ENCODE data around the gene TINAG.

TINAG gene

DNA sequence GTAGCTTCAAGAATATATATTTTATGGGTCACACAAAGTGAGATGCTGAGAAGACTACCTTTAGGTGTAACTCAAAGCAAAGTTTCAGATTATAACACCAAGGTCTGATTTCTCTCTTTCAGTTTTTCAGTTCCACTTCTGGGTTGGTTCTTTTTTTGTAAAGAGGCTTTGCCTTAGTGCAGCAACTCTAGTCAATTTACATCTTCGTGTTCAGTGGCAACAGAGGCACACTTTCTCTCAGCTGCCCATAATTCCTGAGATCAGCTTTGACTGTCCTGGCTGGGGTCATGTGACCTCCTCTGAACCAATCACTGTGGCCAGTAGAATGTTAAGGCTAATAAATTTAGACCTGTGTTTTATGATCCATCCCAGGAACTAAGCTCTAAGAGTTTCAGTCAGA is 120.2 kb downstream of the TINAG start:
- no peak for DNase-seq (ENCODE audit: low spot score)

DNA sequence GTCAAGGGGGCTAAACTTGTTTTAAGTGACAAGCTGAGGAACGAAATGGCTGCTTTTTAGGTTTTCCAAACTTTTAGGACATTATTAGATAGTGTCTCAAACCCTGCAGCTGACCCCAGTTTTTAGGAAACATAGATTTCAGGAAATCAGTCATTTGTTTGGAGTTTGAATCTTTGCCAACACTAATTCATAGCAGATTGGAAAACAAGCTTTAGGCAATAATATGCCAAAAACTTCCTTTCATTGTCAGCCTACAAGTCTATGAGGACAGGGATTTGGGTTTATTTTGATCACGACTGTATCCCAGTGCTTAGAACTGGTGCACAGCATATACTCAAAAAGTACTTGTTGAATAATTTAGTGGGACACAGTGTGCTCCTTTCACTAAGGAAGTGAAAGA is 123.2 kb downstream of the TINAG start:
- DNase-seq (ENCODE audit: low spot score) = no peak
